NCI-H2029 treated with DMSO at 0.1 percent for 48 hours (cell line): ENCODE data around the gene ADGRB3.
"Not testable (repeated sequence)": the region's sequence is repeated elsewhere in the genome, so short reads cannot be mapped to it uniquely, and the experiment has no call there.

Experiments used
- DNase-seq: peaks from one replicate; lab custom pipeline; 2025; lab: John Stamatoyannopoulos, UW

The ADGRB3 gene

DNA sequence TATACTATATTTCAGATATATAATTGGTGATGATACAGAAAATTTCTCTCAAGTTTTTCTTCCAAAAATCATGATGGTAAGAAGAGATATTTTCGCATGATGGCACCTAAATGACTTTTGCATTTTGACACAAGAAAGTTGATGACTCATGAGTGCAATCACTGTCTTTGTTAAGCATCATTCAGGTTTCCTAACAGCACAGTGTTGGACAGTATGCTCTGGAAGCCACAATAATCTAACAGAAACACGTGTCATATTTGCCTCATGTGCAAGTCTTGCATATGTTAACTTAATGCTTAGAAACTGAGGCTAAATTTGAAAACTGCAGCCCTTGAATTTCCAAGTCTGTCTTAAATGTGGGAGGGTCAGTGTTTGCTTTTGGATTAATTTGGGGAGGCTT is 628.2 kb downstream of the ADGRB3 start:
- DNase-seq = no peak

DNA sequence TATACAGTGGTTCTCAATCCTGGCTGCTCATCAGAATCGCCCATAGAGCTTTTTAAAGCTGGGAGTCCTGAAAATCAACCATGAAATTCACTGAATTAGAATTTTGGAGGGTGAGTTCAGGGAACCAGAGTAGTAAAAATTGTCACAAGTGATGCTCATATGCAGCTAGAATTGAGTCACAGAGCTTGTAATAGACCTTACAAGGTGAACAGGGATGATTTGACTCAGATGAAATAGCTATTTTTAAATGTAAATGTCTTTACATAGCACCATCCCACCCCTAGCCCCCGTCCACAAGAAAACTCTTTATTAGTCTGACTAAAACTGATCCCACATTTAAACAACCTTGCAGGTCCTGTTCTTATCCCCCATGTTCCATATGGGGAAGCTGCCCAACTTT is 630.0 kb downstream of the ADGRB3 start:
- no peak for DNase-seq

DNA sequence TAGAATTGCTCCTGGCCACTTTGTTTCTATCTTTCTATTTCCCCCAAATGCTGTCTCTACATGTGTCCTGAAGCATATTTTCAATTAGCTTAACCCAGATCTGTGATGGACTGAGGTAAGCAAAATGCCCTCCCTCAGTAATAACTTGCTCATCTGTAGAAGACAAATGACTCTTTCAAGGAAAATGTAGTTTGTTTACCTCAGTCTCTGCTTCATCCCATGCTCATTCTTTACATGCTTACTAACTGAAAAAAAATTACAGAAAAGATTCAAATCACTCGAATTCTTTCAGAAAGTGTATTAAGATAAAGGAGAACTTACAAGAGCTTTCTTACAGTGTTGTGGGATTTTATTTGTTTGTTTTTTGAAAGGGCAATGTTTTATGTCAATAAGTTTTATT is 630.6 kb downstream of the ADGRB3 start:
- DNase-seq = no peak

DNA sequence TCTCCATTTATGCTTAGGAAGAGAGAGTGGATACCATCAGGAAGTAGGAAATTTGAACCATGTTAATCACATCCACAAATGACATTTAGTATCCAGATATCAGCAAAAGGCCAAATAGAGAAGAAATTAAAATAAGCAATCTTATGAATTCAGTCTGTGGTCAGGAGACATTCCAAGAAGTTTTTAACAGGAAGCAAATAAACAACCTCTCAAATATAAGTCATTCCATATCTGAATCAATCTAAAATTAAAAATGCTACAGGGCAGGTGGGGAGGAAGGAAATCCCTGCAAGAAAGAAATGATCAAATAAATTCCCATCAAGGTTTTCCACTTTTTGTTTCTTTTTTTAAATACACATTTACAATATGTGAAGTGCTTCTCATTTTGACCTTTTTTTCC is 641.1 kb downstream of the ADGRB3 start:
- DNase-seq = no peak

DNA sequence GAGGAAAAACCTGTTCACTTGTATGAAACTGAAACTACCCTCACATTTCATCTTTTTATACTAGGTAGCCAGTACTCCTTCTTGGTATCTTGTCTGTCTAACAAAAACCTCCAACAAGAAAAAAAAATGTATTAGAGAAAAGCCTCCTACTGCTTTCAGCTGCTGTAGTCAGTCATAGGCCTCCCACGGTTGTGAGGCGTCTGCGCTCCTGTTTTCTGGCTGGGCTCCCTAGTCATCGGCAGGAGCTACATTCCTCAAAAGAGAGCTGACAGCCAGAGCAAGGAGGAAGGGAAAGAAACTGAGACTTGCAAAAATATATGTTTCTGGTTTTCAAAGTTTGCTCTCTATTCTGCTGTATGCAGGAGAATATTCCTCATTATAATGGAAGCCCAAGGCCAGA is 644.7 kb downstream of the ADGRB3 start:
- no peak for DNase-seq

DNA sequence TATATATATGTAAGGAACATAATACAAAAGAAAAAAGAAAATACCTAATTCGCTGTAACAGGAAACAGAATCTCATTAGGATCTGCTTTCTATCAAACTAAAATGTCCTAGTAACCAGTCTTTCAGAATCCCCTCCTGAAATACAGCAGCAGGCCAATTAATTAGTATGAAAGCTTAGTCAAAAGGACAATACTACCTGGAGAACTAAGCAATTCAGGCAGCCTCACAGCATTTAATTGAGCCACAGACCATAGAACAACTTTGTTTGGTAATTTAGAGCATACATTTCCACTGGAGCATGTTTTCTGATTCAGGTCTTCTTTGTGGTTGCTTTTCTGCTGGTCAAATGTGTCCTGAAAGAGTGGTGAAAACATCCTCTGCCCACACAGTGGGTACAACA is 645.8 kb downstream of the ADGRB3 start:
- DNase-seq = no peak

DNA sequence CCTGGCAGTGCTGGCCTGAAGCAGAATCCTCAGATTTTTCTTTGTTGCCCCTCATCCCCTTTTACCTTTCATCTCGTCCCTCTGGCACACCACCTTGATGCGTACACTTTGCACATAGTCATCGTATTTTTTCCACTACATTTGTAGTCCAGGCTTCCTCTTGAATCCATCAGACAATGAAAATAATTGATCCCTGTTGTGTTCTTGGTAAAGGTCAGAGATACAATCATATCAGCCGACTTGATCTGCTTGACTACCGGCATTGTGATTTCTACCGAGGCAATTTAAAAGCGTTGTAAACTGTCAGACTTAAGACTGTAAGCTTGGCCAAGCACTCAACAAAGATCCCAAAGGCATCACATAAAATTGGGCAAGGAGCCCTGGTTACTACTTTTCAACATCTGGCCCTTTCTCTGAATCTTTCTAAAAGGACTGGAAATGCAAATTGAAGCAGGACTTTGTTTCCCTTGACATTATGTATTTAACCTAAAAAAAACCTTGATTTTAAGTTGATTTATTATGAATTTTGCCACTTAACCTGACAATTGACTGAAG is 649.2 kb downstream of the ADGRB3 start:
- DNase-seq = no peak

DNA sequence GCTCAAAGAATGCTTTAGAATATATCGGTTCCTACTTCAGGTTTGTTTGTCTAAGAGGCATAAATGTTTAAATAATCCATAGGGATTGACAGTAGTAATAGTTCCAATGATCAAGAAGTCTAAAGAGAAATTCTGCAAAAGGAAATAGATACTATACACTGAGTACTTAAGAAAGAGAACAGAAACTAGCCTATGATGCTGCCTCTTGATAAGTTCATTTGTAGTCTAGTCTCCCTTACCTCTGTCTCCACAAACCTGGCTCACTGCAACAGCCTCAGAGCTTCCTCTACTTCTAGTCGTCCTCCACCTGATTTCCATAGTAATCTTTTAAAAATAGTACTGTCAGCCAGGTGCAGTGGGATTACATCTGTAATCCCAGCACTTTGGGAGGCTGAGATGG is 650.0 kb downstream of the ADGRB3 start:
- no peak for DNase-seq

DNA sequence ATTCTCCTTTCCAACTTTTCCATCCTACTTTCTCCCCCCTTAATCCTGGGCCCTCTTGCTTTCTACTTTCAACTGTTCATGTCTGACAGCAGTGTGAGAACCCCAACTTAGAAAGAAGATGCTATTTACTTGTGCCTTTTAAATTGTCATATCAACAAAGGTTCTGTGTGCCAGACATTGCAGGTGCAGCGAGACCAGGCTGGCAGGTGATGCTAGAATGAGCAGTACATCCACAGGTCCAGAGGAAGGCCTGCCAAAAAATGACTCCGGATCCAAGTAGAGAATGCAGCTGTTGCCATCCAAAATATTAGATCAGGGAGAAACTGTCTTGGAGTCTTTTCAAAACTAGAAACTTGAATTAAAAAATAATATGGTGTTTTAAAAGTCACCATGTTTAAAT is 651.2 kb downstream of the ADGRB3 start:
- DNase-seq = no peak

DNA sequence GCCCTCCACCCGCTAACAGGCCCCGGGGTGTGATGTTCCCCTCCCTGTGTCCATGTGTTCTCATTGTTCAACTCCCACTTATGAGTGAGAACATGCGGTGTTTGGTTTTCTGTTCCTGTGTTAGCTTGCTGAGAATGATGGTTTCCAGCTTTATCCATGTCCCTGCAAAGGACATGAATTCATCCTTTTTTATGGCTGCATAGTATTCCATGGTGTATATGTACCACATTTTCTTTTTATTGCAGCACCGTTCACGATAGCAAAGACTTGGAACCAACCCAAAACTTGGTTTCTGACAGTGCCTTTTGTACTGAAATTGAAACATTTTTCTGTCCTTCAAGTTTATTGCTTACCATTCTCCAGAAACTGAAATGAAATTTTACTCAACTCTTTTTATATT is 653.1 kb downstream of the ADGRB3 start:
- DNase-seq = not testable (repeated sequence)

DNA sequence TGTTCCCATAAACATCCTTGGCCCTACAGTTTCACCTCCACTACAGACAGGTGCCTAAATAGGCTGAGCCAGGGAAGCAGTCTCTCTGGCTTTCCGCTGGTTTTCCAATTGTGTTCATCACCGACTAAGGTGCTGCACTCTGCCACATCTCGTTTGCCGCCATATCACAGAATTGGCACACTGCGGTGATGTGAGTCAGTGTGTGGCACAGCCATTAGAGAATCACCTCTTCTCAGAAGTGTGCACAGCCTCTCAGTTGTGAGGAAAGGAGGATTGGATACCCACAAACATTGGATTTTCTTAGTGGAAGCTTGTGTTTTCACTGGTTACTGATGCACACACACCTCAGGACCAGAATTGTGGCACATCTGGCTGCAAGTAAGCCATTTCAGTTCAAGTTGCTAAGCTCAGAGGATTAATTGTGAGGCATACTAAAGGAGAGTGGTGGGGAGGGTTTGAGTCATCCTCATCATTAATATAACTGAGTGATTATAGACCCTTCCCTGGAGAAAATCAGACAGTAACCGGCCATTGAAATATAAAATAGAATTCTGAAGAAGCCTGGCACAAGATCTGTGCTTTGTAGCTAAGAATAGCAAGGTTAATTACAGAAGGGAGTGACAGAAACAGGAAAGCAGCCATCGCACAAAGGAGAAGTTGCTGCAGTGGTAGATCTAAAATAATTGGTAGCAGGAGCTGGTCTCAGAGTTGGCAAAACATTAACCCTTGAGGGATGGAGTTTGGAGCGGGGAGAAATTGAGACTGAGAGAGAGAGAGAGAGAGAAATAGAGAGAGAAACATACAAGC is 654.8 kb downstream of the ADGRB3 start:
- no peak for DNase-seq

DNA sequence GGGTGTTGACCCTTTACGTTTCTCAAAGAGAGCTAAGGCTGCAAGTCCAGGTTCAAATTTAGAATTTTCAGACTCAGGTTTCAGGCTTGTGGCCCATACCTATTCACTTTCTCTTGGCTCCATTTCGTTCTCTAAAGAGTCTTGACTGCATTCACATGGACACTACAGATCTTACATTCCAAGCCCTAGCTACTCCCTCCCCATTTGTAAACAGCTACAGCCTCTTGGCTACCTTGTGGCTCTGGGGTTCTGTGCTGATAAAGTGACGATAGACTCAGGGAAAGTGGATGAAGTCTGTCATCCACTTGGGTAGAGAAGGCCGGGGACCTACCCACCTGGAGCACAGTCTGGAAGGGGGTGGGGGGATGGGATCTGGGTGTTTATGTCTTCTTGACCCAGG is 658.4 kb downstream of the ADGRB3 start:
- no peak for DNase-seq

DNA sequence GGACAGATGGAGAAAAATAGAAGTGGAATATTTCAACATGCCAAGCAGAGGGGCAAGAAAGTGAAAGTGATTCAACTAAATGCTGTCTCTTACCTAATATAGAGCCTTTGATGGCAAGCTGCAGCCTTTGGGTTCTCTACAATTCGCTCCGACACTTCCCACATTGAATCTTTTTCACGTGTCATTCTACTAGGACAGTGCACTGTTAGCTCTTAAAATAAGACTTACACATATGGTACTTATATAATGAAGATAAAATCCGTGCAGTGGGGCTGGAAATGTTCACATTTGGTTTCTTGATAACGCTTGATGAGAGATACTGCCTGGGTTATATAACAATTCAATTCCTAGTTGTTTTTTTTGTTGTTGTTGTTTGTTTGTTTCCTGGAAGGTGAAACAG is 659.3 kb downstream of the ADGRB3 start:
- DNase-seq = no peak

DNA sequence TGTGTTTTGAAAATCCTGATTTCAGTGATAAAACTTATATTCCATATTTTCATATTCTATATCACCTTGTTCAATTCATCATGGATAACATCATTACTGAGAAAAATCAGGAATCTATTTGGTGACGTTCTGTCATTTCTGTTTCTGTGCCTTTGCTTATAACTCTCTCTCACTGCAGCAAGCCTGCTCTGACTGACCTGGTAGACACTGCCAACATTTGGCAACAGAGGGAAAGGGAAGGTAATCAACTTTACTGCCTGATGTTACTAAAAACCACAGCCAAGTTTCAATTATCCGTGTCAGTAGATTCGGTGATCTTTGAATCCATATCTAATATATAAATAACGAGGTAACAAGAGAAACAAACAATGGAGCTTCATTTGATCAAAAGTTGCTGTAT is 659.8 kb downstream of the ADGRB3 start:
- no peak for DNase-seq

DNA sequence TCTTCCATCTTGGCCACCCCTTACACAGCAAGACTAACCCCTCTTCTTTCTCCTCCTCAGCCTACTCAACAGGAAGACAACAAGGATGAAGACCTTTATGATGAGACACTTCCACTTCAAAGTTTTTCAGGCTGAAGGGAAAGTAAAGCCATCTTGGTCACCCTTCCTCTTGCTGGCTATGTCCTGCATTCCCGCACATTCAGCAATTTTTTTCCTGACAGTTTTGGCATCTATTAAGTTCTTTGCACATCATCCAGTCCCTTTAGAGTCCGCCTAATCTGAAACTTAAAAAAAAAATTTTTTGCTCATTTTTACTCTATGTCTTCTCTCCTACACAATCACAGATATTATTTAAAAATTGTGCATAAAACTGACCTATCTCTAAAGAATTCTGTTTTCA is 668.3 kb downstream of the ADGRB3 start:
- no peak for DNase-seq

DNA sequence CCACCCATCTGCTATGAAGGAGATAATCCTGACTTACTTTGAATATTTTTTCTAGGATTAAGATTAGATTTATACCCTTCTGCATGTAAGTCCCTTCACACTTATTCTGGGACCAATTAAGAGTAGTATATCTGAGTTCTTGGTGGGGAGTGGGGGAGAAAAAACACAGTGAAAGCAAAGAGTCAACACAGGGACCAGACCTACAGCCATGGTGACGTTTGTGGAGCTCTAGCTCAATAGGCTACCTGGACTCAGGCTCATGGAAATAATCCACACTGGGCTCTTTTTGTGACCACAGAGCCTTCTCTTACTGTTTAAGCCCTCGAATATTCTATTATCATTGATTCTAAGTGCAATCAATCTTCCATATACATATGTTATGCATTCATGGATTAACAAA is 670.4 kb downstream of the ADGRB3 start:
- no peak for DNase-seq

DNA sequence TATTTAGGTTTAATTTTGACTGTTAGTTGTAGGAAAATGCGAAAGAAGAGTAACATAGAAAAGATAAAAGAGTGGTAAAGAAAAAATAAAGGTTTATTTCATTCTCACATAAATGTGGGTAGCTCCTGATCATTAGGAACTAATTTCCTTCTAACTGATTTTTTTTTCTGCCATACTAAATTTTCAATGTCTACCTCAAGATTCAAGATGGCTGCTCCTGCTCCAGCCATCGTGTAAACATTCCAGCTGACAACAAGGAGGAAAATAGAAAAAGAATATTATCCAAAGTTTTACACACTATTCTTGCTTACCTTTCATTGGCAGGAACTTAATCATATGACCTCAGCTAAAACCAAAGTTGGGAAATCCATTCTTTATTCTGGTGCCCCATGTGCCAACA is 673.5 kb downstream of the ADGRB3 start:
- no peak for DNase-seq

DNA sequence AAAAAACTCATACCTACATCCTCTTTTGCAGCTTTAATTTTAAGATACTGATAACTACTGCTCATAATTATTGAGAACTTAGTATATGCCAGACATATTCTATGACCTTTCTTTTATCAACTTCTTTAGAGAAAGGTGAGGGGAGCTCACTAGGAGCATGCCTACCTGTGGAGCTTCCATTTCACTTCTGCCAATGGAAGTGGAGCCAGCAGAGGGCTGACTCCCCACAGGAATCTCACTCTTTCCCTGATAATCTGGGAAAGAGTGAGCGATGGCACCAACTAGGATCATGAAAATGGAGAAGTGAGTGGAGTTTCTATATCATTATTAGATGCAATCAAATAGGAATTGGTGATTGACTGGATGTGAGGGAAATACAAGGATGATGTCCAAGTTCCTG is 676.8 kb downstream of the ADGRB3 start:
- DNase-seq = no peak

DNA sequence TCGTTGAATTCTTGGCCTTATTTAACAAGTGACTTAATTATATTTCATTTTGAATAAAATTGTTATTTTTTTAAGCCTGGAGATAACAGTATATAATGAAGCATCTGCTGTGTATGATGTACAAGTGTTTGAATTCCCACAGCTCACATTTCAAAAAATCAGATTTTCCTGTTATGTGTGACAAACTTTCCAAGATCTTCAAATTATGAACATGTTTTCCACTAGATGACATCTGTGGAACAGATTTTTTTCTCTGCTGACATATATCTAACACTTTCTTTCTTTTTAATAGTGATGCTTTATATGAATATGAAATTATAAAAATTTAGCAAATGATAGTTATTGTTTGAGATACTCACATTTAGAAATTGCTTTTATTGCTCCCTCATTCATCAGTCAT is 678.9 kb downstream of the ADGRB3 start:
- DNase-seq = no peak

DNA sequence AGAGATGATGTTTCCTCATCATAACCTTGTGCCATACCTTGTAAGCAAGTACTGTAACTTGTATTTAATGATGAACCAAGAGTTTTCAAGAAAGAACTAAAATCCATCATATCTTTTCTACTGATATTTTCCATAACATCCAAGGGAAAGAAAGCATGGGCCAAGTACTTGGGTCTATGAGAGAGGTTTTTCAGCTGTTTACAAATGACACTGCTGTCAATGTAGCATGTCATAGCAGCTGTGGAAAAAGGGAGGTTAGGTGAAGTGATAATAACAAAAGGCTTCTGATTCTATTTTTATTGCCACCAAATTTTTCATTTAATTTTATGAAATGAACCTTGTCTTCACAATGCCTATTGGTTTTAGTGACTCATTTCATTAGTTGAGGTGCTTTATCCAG is 679.4 kb downstream of the ADGRB3 start:
- DNase-seq = no peak

DNA sequence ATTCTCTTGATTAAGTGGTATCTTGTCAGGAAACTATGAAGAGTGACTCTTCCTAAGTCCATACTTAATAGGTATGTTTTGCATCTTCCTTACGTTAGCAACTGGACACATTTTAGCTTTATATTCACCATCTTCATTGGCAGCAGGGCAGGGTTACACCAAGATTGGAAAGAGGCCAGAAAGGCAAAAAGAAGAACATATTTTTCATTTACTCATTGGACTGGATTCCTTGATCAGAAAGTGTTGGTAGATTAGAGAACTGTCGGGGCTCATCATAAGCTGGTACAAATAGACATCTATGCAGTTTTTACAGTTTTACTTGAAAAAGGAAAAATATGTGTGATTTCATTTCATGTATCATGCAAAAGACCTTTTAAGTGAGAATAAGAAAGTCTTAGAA is 696.8 kb downstream of the ADGRB3 start:
- DNase-seq = no peak

DNA sequence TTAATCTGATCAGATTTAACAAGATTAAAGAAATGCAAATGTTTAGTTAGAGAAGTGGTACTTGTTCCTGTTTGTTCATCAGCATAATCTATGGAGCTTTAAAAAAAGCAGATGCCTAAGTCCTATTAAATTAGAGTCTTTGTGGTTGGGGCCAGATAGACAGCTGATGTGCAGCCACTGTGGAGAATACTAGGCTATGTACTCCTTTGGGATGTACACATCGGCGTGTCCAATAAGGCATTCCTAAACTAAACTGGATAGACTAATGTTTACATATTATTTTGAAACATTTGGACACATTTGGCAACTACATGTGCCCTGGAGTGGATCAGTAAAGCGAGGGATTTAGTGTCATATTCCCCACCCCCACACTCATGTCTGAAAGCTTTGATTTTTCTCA is 702.2 kb downstream of the ADGRB3 start:
- DNase-seq = no peak

DNA sequence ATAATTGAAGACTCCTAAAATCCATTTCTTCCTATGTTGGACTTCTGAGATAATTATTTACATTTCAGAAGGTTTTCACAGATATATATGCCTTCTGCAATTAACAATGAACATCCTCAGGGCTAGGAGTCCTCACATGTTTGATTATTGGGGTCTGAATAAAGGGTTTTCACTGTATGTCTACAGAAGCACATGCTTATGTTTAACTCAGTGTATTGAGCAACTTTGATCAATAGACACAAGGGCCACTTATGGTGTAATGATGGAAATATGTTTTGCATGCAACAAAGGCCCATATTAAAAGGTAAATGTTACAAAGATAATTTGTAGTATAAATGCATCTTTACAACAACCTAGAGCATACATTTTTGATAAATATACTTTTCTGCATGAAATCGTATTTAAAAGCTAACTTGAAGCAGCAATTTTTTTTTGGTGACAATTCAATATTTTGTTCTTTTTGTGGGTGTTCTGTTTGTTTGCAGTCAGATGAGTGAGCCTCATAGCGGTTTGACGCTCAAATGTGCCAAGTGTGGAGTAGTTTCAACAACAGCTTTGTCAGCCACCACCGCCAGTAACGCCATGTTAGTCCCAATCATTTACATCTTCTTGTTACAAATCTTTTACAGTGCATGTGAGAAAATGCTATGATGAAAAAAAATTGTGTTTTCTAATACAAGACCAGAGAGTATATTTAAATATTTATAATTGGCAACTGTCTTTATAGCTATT is 703.5 kb downstream of the ADGRB3 start:
- DNase-seq = no peak

DNA sequence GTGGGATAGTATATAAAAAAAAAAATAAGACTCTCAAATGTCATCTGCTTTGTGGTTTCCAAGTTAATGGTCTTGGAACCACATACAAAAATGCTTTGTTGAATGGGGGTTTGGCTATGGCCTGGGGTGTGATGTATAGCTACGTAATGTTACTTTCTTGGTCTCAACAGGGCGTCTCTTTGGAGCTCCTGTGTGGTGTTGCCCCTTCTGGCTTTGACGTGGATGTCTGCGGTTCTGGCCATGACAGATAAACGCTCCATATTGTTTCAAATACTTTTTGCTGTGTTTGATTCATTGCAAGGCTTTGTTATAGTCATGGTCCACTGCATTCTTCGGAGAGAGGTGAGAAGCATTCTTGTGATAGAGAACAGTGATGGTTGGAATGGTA is 704.1 kb downstream of the ADGRB3 start:
- no peak for DNase-seq
